Spleen (tissue), 7 donors: ENCODE data around the gene NAGK.
"Not testable (repeated sequence)": the region's sequence is repeated elsewhere in the genome, so short reads cannot be mapped to it uniquely, and the experiment has no call there.

Experiments
- CTCF ChIP-seq, 11 experiments: fragments of 200-600 bp in 7 of 11; fragments of 450-650 bp in 4 of 11; sonication (generic) in 4 of 11; IDR thresholded peaks in 8 of 11; conservative IDR thresholded peaks in 3 of 11; 1 replicate in 7 of 11; 2 replicates in 4 of 11; pipeline versions ENCODE4 v1.4.0 to v1.8.0; 2016 to 2021; ENCODE audit warnings: antibody characterized with exemption in 11 of 11, inconsistent platforms in 4 of 11, mild to moderate bottlenecking in 1 of 11
- POLR2A ChIP-seq, 3 donors: fragments of 450-650 bp; IDR thresholded peaks; one replicate each; pipeline ENCODE4 v1.5.1; 2017; ENCODE audit warnings: antibody characterized with exemption in 3 of 3, mild to moderate bottlenecking in 1 of 3
- POLR2AphosphoS5 ChIP-seq, 3 donors: sonication (generic); formaldehyde crosslinking; IDR thresholded peaks; one replicate each; pipeline ENCODE4 v1.5.1; 2017; ENCODE audit warnings: antibody characterized with exemption in 3 of 3
- donor health status: DM: no; HTN: no; CAD: no; lungs with moderate emphysema.
- donor health status: DM: no; HTN: no; CAD: no.
- donor health status: DM: no; HTN: no; CAD: no.

- TF ChIP-seq CTCF (IDR thresholded peaks at IDR 0.05 in 8 of 11, conservative IDR thresholded peaks at IDR 0.05 in 3 of 11), result peak in 6 of 11 experiments; percentile 18 to 37 (median 28)
- TF ChIP-seq POLR2A, POLR2AphosphoS5 (IDR thresholded peaks at IDR 0.05): not testable (repeated sequence)
Observed at GRCh38 chr2:71023553-71024243, 44.8 kb upstream of the NAGK start.
